ENCODE results near the gene CEP164. TPM values are rescaled to one million over a fixed set of nuclear protein-coding genes. Genes with fewer than 3 reads are reported as not detected.

The CEP164 gene
- total and polyA plus RNA-seq, 9 donors = 10.4 to 17.3 (median 15.4) TPM

GRCh38 chr11:117418737-117419481, 91.3 kb downstream of the CEP164 start:
- H3K27me3 ChIP-seq (ENCODE audit: control insufficient read depth, insufficient read depth, low read length) = peaks cover 12% of the 10 kb centered on the region
- no peak for DNase-seq
- WGBS (ENCODE audit: insufficient coverage) = 50% methylated on average over 1 of the region's 12 CpGs

DNA sequence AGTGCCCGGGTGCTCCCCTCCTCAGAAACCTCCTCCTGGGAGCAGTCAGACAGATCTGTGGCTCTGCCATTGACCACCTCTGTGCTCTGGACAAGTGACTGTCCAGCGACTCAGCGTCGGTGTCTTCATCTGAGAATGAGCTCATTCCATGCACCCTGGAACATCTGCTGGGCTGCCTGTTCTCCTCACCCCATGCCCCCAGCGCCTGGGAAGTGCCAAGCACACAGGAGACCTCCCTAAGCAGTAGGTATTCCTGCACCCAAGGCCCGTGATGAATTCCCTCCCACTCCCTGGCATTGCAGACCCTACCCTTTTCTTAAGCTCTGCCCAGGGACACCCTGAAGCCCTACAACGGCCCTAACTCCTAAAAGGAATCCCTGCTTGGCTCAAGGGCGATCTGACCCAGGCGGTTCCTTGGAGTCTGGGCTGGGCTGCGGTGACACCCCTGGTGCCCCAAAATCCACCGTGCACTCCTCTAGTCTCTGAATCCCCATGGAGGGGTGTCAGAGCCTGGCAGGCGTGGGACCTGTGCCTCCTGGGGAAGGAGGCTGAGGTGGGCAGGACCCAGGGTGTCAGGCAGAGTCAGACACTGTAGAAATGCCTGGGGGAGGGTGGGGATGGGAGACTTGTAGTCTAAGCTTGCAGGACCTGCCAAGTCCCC, 92.0 kb downstream of the CEP164 start:
- no peaks in the 10 kb centered on the region for H3K9me3 ChIP-seq (replicated peaks; ENCODE audit: control insufficient read depth, low read depth, low read length)
- no peak overlapping the region for H3K4me3 ChIP-seq (ENCODE audit: low read length)
- DNase-seq = no peak
- no peak overlapping the region for H3K27ac ChIP-seq (ENCODE audit: low read length)
- 73% methylated on average over 9 of the region's 12 CpGs for WGBS (ENCODE audit: insufficient coverage)
- peaks cover 12% of the 10 kb centered on the region for H3K27me3 ChIP-seq (ENCODE audit: control insufficient read depth, insufficient read depth, low read length)
- H3K36me3 ChIP-seq (ENCODE audit: control insufficient read depth, insufficient read depth, low read length) = no peaks in the 10 kb centered on the region
- H3K4me1 ChIP-seq (ENCODE audit: control insufficient read depth, insufficient read depth, low read length) = no peaks in the 10 kb centered on the region

More at GRCh38 chr11:117418737-117419481, 91.3 kb downstream of the CEP164 start:
- no peak overlapping the region for H3K27ac ChIP-seq (ENCODE audit: low read length)
- no peaks in the 10 kb centered on the region for H3K36me3 ChIP-seq (ENCODE audit: control insufficient read depth, insufficient read depth, low read length)
- H3K9me3 ChIP-seq (replicated peaks; ENCODE audit: control insufficient read depth, low read depth, low read length) = no peaks in the 10 kb centered on the region
- H3K4me1 ChIP-seq (ENCODE audit: control insufficient read depth, insufficient read depth, low read length) = no peaks in the 10 kb centered on the region
- H3K4me3 ChIP-seq (ENCODE audit: low read length) = no peak overlapping the region

DNA sequence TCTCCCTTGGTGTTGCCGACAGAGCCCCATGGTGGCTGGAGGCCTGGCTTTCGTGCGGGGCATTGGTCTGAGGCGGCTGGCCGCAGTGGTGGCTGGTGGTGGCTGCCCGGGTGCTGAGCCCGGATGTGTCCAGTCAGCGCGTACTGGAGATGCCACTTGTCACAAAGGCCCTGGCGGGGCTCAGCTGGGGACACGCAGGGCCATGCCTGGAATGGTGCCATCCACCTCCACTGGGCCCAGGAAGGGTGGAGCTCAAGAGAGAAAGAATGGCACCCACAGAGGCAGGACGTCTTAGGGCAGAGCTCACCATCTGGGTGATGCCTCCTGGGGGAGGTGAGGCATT, 92.5 kb downstream of the CEP164 start:
- Histone ChIP-seq H3K4me3 (ENCODE audit: low read length) (no peak overlapping the region), H3K36me3 (ENCODE audit: control insufficient read depth, insufficient read depth, low read length) (no peaks in the 10 kb centered on the region), H3K9me3 (replicated peaks; ENCODE audit: control insufficient read depth, low read depth, low read length) (no peaks in the 10 kb centered on the region), H3K27ac (ENCODE audit: low read length) (no peak overlapping the region), H3K4me1 (ENCODE audit: control insufficient read depth, insufficient read depth, low read length) (no peaks in the 10 kb centered on the region), H3K27me3 (ENCODE audit: control insufficient read depth, insufficient read depth, low read length) (peaks cover 12% of the 10 kb centered on the region)
- WGBS (ENCODE audit: insufficient coverage) = 94% methylated on average over 12 of the region's 12 CpGs
- no peak for DNase-seq

- H3K4me1 ChIP-seq (ENCODE audit: control insufficient read depth, insufficient read depth, low read length) = no peaks in the 10 kb centered on the region
- no peak overlapping the region for H3K4me3 ChIP-seq (ENCODE audit: low read length)
- no CpG with 5 or more reads among the region's 6 CpGs for WGBS (ENCODE audit: insufficient coverage)
- no peaks in the 10 kb centered on the region for H3K36me3 ChIP-seq (ENCODE audit: control insufficient read depth, insufficient read depth, low read length)
- no peaks in the 10 kb centered on the region for H3K9me3 ChIP-seq (replicated peaks; ENCODE audit: control insufficient read depth, low read depth, low read length)
- H3K27me3 ChIP-seq (ENCODE audit: control insufficient read depth, insufficient read depth, low read length) = peaks cover 12% of the 10 kb centered on the region
- no peak overlapping the region for H3K27ac ChIP-seq (ENCODE audit: low read length)
- no peak for DNase-seq
Measured at GRCh38 chr11:117420598-117420997, 92.9 kb downstream of the CEP164 start.

- Histone ChIP-seq H3K27ac (ENCODE audit: low read length) (no peak overlapping the region), H3K4me1 (ENCODE audit: control insufficient read depth, insufficient read depth, low read length) (no peaks in the 10 kb centered on the region), H3K4me3 (ENCODE audit: low read length) (no peak overlapping the region), H3K36me3 (ENCODE audit: control insufficient read depth, insufficient read depth, low read length) (no peaks in the 10 kb centered on the region), H3K9me3 (replicated peaks; ENCODE audit: control insufficient read depth, low read depth, low read length) (no peaks in the 10 kb centered on the region), H3K27me3 (ENCODE audit: control insufficient read depth, insufficient read depth, low read length) (peaks cover 12% of the 10 kb centered on the region)
- 85% methylated on average over 13 of the region's 13 CpGs for WGBS (ENCODE audit: insufficient coverage)
- DNase-seq = no peak
Measured at GRCh38 chr11:117421041-117421440, 93.4 kb downstream of the CEP164 start.

GRCh38 chr11:117421476-117421875, 93.8 kb downstream of the CEP164 start:
- H3K4me1 ChIP-seq (ENCODE audit: control insufficient read depth, insufficient read depth, low read length) = no peaks in the 10 kb centered on the region
- H3K9me3 ChIP-seq (replicated peaks; ENCODE audit: control insufficient read depth, low read depth, low read length) = no peaks in the 10 kb centered on the region
- no peaks in the 10 kb centered on the region for H3K36me3 ChIP-seq (ENCODE audit: control insufficient read depth, insufficient read depth, low read length)
- 100% methylated on average over 1 of the region's 7 CpGs for WGBS (ENCODE audit: insufficient coverage)
- H3K4me3 ChIP-seq (ENCODE audit: low read length) = no peak overlapping the region
- H3K27ac ChIP-seq (ENCODE audit: low read length) = no peak overlapping the region
- no peak for DNase-seq
- H3K27me3 ChIP-seq (ENCODE audit: control insufficient read depth, insufficient read depth, low read length) = peaks cover 12% of the 10 kb centered on the region

DNA sequence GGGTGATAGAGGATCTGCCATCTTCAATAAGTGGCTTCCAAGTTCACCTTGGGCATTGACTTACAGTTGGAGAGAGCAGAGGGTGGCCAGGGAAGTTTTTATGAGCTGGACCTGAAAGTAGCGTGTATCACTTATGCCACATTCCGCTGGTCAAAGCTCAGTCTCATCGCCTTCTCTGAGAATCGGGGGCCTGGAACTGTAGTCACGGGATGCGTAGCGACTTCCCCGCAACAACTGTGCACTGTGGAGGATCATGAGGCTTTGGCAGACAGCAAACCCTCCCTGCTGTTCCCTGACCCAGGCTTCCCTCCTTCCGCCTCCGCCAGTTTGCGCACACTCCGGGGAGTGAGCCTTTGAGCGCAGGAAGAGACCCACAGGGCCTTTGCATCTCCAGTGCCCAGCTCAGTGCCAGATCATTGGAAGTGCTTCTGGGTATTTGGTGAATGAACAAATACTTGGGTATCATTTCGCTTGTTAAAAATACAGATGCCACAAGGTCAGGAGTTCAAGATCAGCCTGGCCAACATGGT, 95.5 kb downstream of the CEP164 start:
- no peak for DNase-seq
- peaks cover 12% of the 10 kb centered on the region for H3K27me3 ChIP-seq (ENCODE audit: control insufficient read depth, insufficient read depth, low read length)
- WGBS (ENCODE audit: insufficient coverage) = 77% methylated on average over 8 of the region's 14 CpGs

GRCh38 chr11:117424781-117425180, 97.1 kb downstream of the CEP164 start:
- WGBS (ENCODE audit: insufficient coverage) = 42% methylated on average over 4 of the region's 4 CpGs
- no peaks in the 10 kb centered on the region for H3K9me3 ChIP-seq (replicated peaks; ENCODE audit: control insufficient read depth, low read depth, low read length)
- no peak for DNase-seq
- H3K36me3 ChIP-seq (ENCODE audit: control insufficient read depth, insufficient read depth, low read length) = no peaks in the 10 kb centered on the region
- no peaks in the 10 kb centered on the region for H3K4me1 ChIP-seq (ENCODE audit: control insufficient read depth, insufficient read depth, low read length)
- peaks cover 11% of the 10 kb centered on the region for H3K27me3 ChIP-seq (ENCODE audit: control insufficient read depth, insufficient read depth, low read length)
- no peak overlapping the region for H3K27ac ChIP-seq (ENCODE audit: low read length)
- no peak overlapping the region for H3K4me3 ChIP-seq (ENCODE audit: low read length)

More for the DNA sequence above, 95.5 kb downstream of the CEP164 start:
- no peaks in the 10 kb centered on the region for H3K4me1 ChIP-seq (ENCODE audit: control insufficient read depth, insufficient read depth, low read length)
- H3K4me3 ChIP-seq (ENCODE audit: low read length) = no peak overlapping the region
- H3K27ac ChIP-seq (ENCODE audit: low read length) = no peak overlapping the region
- H3K9me3 ChIP-seq (replicated peaks; ENCODE audit: control insufficient read depth, low read depth, low read length) = no peaks in the 10 kb centered on the region
- no peaks in the 10 kb centered on the region for H3K36me3 ChIP-seq (ENCODE audit: control insufficient read depth, insufficient read depth, low read length)

DNA sequence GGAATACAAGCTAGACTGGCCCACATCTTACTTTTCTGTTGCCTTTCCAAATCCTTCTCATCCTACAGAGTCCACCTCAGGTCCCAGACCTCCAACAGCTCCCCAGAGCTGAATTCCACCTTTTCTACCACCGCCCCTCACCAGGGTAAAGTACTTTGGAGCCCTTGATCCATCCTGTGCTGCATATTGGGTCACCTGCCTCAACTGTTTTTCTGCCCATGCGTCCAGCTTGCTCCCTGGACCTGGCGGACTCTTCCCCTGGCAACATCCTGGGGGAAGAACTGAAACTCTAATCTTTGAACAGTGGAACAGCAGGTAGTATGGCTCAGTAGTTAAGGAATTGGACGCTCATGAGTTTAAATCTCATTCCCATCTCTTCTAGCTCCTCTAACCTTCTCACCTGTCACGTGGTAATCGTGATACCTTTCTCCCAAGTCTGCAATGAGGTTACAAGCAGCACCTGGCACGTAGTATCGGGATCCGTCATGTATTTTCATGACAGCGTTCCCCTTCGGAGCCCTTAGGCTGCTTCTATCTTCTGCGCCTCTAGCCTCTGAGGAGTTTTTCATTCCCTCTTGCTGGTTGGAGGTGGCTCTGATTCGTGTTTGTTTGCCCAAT, 98.1 kb downstream of the CEP164 start:
- Histone ChIP-seq H3K27ac (ENCODE audit: low read length) (no peak overlapping the region), H3K27me3 (ENCODE audit: control insufficient read depth, insufficient read depth, low read length) (peaks cover 11% of the 10 kb centered on the region), H3K36me3 (ENCODE audit: control insufficient read depth, insufficient read depth, low read length) (no peaks in the 10 kb centered on the region), H3K4me1 (ENCODE audit: control insufficient read depth, insufficient read depth, low read length) (no peaks in the 10 kb centered on the region), H3K9me3 (replicated peaks; ENCODE audit: control insufficient read depth, low read depth, low read length) (no peaks in the 10 kb centered on the region), H3K4me3 (ENCODE audit: low read length) (no peak overlapping the region)
- no peak for DNase-seq
- 48% methylated on average over 8 of the region's 13 CpGs for WGBS (ENCODE audit: insufficient coverage)

DNA sequence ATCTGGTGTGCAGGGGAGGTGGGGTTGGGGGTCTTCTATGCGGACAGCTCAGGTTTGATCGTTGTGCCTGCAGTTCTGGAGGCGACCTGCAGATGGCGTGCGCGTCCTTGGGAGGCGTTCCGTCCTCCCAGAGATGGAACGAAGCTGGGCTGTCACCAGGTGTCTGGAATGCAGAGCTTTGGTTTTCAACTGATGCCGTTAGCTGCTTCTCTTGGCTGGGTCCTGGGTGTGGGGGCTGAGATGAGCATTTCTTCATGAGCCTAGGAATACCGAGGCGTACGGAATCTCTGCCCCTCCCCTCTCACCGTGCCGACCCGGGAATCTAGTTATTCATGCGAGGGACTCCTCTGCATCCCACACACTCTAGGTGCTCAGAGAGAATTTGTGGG, 98.6 kb downstream of the CEP164 start:
- no peaks in the 10 kb centered on the region for H3K4me1 ChIP-seq (ENCODE audit: control insufficient read depth, insufficient read depth, low read length)
- WGBS (ENCODE audit: insufficient coverage) = 0% methylated on average over 9 of the region's 17 CpGs
- no peak overlapping the region for H3K27ac ChIP-seq (ENCODE audit: low read length)
- peak; percentile 58 for DNase-seq
- peaks cover 11% of the 10 kb centered on the region for H3K27me3 ChIP-seq (ENCODE audit: control insufficient read depth, insufficient read depth, low read length)
- H3K36me3 ChIP-seq (ENCODE audit: control insufficient read depth, insufficient read depth, low read length) = no peaks in the 10 kb centered on the region
- no peak overlapping the region for H3K4me3 ChIP-seq (ENCODE audit: low read length)
- H3K9me3 ChIP-seq (replicated peaks; ENCODE audit: control insufficient read depth, low read depth, low read length) = no peaks in the 10 kb centered on the region
